GM12872 (cell line): ENCODE results near the gene EIF4A2.

ENCODE experiments used
- CTCF ChIP-seq: IDR thresholded peaks from 3 replicates; pipeline ENCODE4 v1.5.1; 2011; ENCODE audit warnings: low read depth, mild to moderate bottlenecking, low read length, moderate library complexity; ENCODE audit not compliant: insufficient read depth

EIF4A2 gene

DNA sequence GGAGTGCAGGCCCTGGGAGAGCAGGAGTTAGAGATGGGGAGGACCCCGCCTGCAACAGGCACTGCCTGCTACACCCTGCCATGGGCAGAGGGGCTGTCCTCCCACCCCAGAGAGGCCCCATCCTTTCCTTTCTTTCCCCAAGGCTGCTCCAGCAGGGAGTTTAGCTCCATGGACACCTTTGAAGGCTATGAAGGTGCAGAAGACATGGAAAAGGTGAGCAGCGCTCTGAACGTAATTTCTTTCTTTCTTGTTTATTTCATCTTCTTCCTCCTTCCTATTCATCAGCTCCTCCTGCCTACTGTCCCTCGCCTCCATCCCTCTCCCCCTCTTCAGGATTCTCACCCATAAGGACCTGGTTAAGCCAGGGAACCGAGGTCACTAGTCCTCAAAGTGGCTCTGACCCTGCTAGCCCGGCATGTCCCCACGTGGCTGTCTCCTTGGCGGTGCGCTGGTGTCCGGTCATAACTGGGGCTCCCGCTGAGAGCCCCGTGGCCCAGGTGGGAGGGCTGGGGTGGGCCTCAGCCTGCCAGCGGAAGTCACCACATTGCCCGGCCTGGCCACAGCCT is 43.1 kb downstream of the EIF4A2 start:
- TF ChIP-seq CTCF = no peak

GRCh38 chr3:186826976-186827857 is 43.8 kb downstream of the EIF4A2 start:
- no peak for TF ChIP-seq CTCF

DNA sequence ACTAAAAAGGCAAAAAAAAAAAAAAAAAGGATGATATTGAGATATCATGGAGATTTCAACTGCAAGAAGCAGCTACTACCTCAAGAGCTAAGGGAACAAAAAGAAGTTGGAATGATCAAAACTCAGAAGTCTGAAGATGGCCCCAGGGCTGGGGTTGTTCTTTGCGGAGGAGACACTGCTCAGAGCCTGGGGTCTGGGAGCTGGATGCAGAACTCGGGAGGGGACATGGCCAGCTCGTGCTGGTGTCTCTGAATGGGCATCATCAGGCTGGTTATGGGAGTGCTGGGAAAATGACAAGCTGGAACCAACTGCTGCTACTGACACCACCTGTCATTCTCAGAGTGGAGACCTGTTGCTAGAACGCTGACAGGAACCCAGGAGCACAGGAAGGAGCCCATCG is 45.0 kb downstream of the EIF4A2 start:
- no peak for TF ChIP-seq CTCF

DNA sequence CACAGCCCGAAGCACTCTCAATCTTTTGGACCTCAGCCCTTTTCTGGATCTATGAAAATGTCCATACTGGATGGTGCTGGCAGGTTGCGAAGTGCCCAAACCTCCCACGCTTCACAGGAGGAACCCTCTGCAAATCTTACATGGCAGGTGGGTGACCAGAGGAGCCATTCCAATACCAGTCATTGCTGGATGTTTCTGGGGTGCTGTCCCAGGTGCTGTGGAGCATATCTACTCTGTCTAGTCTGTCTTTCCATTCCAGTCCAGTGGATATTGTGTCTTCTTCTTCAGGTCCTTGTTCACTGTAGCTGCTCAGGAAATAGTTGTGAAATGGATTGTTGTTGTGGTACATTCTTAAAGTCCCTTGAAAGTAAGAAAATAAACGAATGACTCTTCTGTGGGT is 48.4 kb downstream of the EIF4A2 start:
- no peak for TF ChIP-seq CTCF

GRCh38 chr3:186832276-186832675 is 48.9 kb downstream of the EIF4A2 start:
- TF ChIP-seq CTCF = no peak
